ENCODE results near the gene CDH12.

CDH12 gene

DNA sequence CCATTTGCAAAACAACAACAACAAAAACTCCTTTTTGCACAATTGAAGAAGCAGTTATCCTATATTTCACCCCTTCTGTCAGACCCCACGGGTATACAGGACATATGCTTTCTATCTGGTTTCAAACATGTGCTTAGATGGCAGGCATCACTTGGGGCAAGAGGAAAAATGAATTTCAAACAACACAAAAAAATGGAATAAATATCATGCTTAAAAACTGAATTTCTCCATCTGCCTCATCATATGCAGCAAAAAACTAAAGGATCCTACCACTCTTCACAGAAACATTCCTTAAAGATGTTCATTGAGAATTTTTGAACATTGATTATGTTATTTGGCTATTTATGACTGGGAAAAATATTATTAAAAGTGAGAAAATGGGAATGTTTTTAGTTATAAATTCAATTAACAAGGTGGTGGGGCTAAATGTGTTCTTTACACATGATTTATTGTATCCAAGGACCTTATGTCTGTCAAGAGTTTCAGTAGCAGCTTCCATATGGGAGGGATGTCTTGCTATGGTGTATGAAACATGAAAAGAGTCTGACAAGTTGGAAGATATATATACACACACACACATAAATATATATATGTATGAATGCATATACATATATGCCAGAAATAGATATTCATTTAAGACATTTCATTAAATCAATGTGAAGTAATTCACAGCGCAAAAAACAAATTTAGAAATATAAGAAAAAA is 358.0 kb downstream of the CDH12 start:
- no peak overlapping the region for H3K27ac ChIP-seq
- no peaks in the 10 kb centered on the region for H3K36me3 ChIP-seq
- H3K9me3 ChIP-seq = no peaks in the 10 kb centered on the region
- no peaks in the 10 kb centered on the region for H3K27me3 ChIP-seq
- TF ChIP-seq, protein P1, sequence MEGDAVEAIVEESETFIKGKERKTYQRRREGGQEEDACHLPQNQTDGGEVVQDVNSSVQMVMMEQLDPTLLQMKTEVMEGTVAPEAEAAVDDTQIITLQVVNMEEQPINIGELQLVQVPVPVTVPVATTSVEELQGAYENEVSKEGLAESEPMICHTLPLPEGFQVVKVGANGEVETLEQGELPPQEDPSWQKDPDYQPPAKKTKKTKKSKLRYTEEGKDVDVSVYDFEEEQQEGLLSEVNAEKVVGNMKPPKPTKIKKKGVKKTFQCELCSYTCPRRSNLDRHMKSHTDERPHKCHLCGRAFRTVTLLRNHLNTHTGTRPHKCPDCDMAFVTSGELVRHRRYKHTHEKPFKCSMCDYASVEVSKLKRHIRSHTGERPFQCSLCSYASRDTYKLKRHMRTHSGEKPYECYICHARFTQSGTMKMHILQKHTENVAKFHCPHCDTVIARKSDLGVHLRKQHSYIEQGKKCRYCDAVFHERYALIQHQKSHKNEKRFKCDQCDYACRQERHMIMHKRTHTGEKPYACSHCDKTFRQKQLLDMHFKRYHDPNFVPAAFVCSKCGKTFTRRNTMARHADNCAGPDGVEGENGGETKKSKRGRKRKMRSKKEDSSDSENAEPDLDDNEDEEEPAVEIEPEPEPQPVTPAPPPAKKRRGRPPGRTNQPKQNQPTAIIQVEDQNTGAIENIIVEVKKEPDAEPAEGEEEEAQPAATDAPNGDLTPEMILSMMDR (IDR thresholded peaks at IDR 0.05) = no peak
- no peak overlapping the region for H3K4me3 ChIP-seq (ENCODE audit: low read depth in 1 of 2, low read length in 1 of 2)
- no peaks in the 10 kb centered on the region for H3K4me1 ChIP-seq (ENCODE audit: control insufficient read depth in 1 of 2, insufficient read depth in 1 of 2, low read depth in 1 of 2, low read length in 1 of 2)

GRCh38 chr5:22488427-22488826 is 364.7 kb downstream of the CDH12 start:
- Histone ChIP-seq H3K36me3 (no peaks in the 10 kb centered on the region), H3K27me3 (no peaks in the 10 kb centered on the region), H3K27ac (no peak overlapping the region), H3K4me3 (ENCODE audit: low read depth in 1 of 2, low read length in 1 of 2) (no peak overlapping the region), H3K9me3 (no peaks in the 10 kb centered on the region), H3K4me1 (ENCODE audit: control insufficient read depth in 1 of 2, insufficient read depth in 1 of 2, low read depth in 1 of 2, low read length in 1 of 2) (no peaks in the 10 kb centered on the region)
- TF ChIP-seq, protein P1 (IDR thresholded peaks at IDR 0.05) = no peak

DNA sequence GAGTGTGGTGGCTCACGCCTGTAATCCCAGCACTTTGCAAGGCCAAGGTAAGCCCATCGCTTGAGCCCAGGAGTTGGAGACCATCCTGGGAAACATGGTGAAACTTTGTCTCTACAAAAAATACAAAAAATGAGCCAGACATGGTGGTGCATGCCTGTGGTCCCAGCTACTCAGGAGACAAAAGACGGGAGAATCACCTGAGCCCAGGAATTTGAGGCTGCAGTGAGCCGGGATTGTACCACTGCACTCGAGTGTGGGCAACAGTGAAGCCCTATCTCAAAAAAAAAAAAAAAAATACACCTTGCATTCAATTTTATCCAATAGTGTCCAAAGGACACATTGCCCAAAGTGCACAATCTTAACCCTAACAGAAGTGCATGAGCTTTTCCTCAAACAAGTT is 372.8 kb downstream of the CDH12 start:
- no peaks in the 10 kb centered on the region for H3K9me3 ChIP-seq
- no peaks in the 10 kb centered on the region for H3K27me3 ChIP-seq
- H3K27ac ChIP-seq = no peak overlapping the region
- no peaks in the 10 kb centered on the region for H3K4me1 ChIP-seq (ENCODE audit: control insufficient read depth in 1 of 2, insufficient read depth in 1 of 2, low read depth in 1 of 2, low read length in 1 of 2)
- H3K36me3 ChIP-seq = no peaks in the 10 kb centered on the region
- no peak overlapping the region for H3K4me3 ChIP-seq (ENCODE audit: low read depth in 1 of 2, low read length in 1 of 2)
- TF ChIP-seq, protein P1 (IDR thresholded peaks at IDR 0.05) = no peak

- Histone ChIP-seq H3K4me1 (ENCODE audit: control insufficient read depth in 1 of 2, insufficient read depth in 1 of 2, low read depth in 1 of 2, low read length in 1 of 2) (no peaks in the 10 kb centered on the region), H3K4me3 (ENCODE audit: low read depth in 1 of 2, low read length in 1 of 2) (no peak overlapping the region), H3K27me3 (no peaks in the 10 kb centered on the region), H3K9me3 (no peaks in the 10 kb centered on the region), H3K36me3 (no peaks in the 10 kb centered on the region), H3K27ac (no peak overlapping the region)
- TF ChIP-seq, protein P1 (IDR thresholded peaks at IDR 0.05) = no peak
These were observed 379.3 kb downstream of the CDH12 start for GRCh38 chr5:22473886-22474285.

DNA sequence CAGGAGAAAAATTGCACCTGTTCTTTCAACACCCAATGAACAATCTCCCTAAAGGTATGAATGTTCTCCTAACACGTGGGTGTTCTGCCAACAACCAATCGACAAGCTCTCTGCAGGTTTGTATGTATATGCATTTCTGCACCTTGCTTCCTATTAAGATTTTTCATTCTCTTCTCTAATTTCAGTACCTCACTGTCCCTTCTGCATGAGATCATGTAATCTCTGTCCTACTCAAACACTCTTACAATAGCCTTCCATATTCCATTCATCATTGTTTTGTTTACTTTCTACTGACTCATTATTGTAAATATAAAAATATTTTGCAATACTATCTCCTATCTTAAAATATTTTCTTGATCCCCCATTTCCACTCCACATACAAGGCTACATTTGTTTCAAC is 382.0 kb downstream of the CDH12 start:
- no peaks in the 10 kb centered on the region for H3K36me3 ChIP-seq
- no peaks in the 10 kb centered on the region for H3K4me1 ChIP-seq (ENCODE audit: control insufficient read depth in 1 of 2, insufficient read depth in 1 of 2, low read depth in 1 of 2, low read length in 1 of 2)
- H3K27ac ChIP-seq = no peak overlapping the region
- no peaks in the 10 kb centered on the region for H3K9me3 ChIP-seq
- no peaks in the 10 kb centered on the region for H3K27me3 ChIP-seq
- TF ChIP-seq, protein P1 (IDR thresholded peaks at IDR 0.05) = no peak
- no peak overlapping the region for H3K4me3 ChIP-seq (ENCODE audit: low read depth in 1 of 2, low read length in 1 of 2)

All from neutrophil (primary cell).